Tibial nerve (tissue), 4 donors: ENCODE results near the gene KSR1.

Source experiments
- EP300 ChIP-seq, 2 donors: sonication (generic); formaldehyde crosslinking; IDR thresholded peaks; one replicate each; pipeline ENCODE4 v1.6.1; 2017; ENCODE audit warnings: antibody characterized with exemption in 2 of 2, mild to moderate bottlenecking in 1 of 2
- POLR2A ChIP-seq, 2 donors: fragments of 450-650 bp; IDR thresholded peaks; one replicate each; pipeline ENCODE4 v1.6.1; 2017; ENCODE audit warnings: antibody characterized with exemption in 2 of 2, mild to moderate bottlenecking in 2 of 2, moderate library complexity in 2 of 2
- TF ChIP-seq, protein P1 (sequence below), 5 experiments: fragments of 200-600 bp in 3 of 5; fragments of 450-650 bp in 2 of 5; sonication (generic) in 3 of 5; IDR thresholded peaks; one replicate each; pipeline ENCODE4 v1.5.1; 2016 to 2019; ENCODE audit warnings: antibody characterized with exemption in 5 of 5, mild to moderate bottlenecking in 3 of 5, moderate library complexity in 2 of 5

DNA sequence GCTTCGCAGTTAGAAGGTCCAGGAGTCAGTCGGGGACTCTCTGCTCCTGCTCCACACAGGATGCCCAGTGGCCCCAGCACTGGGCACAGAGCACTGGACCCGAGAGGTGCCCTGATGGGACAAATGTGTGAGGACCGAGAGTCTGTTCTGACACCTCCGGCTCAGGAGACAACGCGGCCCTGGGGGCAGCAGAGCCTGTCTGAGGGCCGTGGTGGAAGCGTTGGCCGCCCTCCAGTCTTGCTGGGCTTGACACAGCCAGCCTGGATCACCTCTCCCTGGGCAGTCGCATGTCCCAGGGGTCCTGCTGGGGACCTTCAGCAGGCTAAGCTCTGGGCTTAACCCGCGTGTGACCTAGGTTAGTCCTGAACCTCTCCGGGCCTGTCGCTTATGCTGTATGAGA, 197.9 kb downstream of the KSR1 start:
- TF ChIP-seq, protein P1, sequence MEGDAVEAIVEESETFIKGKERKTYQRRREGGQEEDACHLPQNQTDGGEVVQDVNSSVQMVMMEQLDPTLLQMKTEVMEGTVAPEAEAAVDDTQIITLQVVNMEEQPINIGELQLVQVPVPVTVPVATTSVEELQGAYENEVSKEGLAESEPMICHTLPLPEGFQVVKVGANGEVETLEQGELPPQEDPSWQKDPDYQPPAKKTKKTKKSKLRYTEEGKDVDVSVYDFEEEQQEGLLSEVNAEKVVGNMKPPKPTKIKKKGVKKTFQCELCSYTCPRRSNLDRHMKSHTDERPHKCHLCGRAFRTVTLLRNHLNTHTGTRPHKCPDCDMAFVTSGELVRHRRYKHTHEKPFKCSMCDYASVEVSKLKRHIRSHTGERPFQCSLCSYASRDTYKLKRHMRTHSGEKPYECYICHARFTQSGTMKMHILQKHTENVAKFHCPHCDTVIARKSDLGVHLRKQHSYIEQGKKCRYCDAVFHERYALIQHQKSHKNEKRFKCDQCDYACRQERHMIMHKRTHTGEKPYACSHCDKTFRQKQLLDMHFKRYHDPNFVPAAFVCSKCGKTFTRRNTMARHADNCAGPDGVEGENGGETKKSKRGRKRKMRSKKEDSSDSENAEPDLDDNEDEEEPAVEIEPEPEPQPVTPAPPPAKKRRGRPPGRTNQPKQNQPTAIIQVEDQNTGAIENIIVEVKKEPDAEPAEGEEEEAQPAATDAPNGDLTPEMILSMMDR (IDR thresholded peaks at IDR 0.05) = no peak
- TF ChIP-seq EP300 (IDR thresholded peaks at IDR 0.05) (no peak), POLR2A (IDR thresholded peaks at IDR 0.05) (no peak)
